Naive thymus-derived CD8-positive, alpha-beta T cell (primary cell): ENCODE results near the gene SPATS2L. TPM values are rescaled to one million over a fixed set of nuclear protein-coding genes. Genes with fewer than 3 reads are reported as not detected.

Experiments
- ATAC-seq, 2 donors: fragments of 150-1000 bp; cut with Tn5 transposase in 1 of 2; sonication (Bioruptor Pico), chemical (Tn5 transposase) in 1 of 2; 1 replicate in 1 of 2; 2 replicates in 1 of 2; pipeline ENCODE4 v1.10.0; 2021; ENCODE audit warnings: mild to moderate bottlenecking in 2 of 2, moderate library complexity in 2 of 2
- POLR2A ChIA-PET: fragments of 350-600 bp; sonication (Branson Sonifier 250); formaldehyde crosslinking; loops from one replicate; lab custom pipeline; 2021; ENCODE audit warnings: antibody characterized with exemption; lab: Charles Lee
- DNase-seq, 10 donors: peaks; one replicate each; pipeline versions ENCODE4 v3.0.0 to v3.0.0-alpha.2; 2020 to 2022
- H3K27ac Mint-ChIP-seq, 10 donors: one replicate each; pipeline ENCODE4 v1.8.0; 2020 to 2022; ENCODE audit warnings: mild to moderate bottlenecking in 10 of 10, mixed read lengths in 10 of 10, moderate library complexity in 4 of 10, inconsistent platforms in 1 of 10
- H3K27me3 Mint-ChIP-seq, 5 donors: one replicate each; pipeline ENCODE4 v1.8.0; 2021 to 2022; ENCODE audit warnings: mixed read lengths in 5 of 5
- H3K36me3 Mint-ChIP-seq, 3 donors: one replicate each; pipeline ENCODE4 v1.8.0; 2020 to 2022; ENCODE audit warnings: mixed read lengths in 3 of 3, mild to moderate bottlenecking in 2 of 3, inconsistent platforms in 1 of 3
- H3K4me1 Mint-ChIP-seq, 4 donors: one replicate each; pipeline ENCODE4 v1.8.0; 2021 to 2022; ENCODE audit warnings: mixed read lengths in 4 of 4
- H3K4me3 Mint-ChIP-seq, 10 donors: one replicate each; pipeline ENCODE4 v1.8.0; 2020 to 2022; ENCODE audit warnings: mild to moderate bottlenecking in 10 of 10, mixed read lengths in 10 of 10, moderate library complexity in 6 of 10, inconsistent platforms in 1 of 10
- H3K9me3 Mint-ChIP-seq, 9 donors: one replicate each; pipeline ENCODE4 v1.8.0; 2020 to 2022; ENCODE audit warnings: mixed read lengths in 9 of 9, mild to moderate bottlenecking in 3 of 9, inconsistent platforms in 1 of 9, moderate library complexity in 1 of 9
- polyA plus RNA-seq, 3 donors: library from polyadenylated mRNA; unstranded; fragments of 300-500 nt; fragmentation: Illumina TruSeq; gene quantifications; one replicate each; pipeline ENCODE4 v1.2.3, GENCODE V29; 2021
- total RNA-seq, 8 experiments: library from RNA in 2 of 8; stranded (reverse) in 2 of 8; gene quantifications; one replicate each; pipeline ENCODE4 v1.2.3 and lab custom pipeline; 2021 to 2026

SPATS2L gene
- total and polyA plus RNA-seq, 5 experiments from 2014 or later = 0.97 to 2.6 (median 1.4) TPM

DNA sequence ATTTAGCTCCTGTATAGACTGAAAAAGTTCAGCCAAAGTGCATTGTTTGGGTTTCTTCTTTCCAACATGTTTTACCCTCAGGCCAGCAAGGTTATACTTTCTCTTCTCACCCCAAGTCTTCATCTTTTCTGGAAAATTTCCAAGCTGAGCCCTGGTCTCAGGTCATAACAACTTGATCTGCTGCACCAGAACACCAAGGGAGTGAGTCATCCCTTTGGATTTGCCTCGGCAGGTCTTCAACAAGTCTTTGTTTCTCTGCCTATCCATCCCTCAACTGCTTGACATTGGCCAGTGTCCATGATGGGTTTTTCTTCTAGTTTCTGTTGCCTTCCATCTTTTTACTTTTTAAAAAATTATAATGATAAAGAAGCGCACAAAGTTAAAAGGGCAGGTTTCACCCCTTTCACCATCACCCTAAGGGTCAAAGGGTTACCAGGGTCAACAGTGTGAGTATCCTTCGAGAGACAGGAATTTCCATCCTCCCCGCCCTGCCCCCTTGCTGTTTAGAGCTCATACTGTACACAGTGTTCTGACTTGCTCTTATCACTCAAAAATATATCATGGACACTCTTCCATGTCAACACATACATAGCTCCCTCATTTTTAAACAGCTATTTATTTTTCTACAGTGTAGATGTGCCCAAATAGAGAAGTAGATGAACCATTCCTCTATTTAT lies 5.7 kb upstream of the SPATS2L start:
- no peak overlapping the region for H3K27ac Mint-ChIP-seq
- no peak for DNase-seq
- peaks cover 0 to 2% (median under 1%) of the 10 kb centered on the region in 4 donors for H3K4me1 Mint-ChIP-seq
- ATAC-seq = no peak
- POLR2A ChIA-PET = no interaction called here
- H3K27me3 Mint-ChIP-seq = peaks cover 0 to 22% (median 8%) of the 10 kb centered on the region in 5 donors
- H3K9me3 Mint-ChIP-seq = no peaks in the 10 kb centered on the region
- H3K4me3 Mint-ChIP-seq = no peak overlapping the region
- H3K36me3 Mint-ChIP-seq = no peaks in the 10 kb centered on the region

GRCh38 chr2:200301953-200302858 lies 4.3 kb upstream of the SPATS2L start:
- POLR2A ChIA-PET = no interaction called here
- H3K4me1 Mint-ChIP-seq = peaks cover 3 to 8% (median 7%) of the 10 kb centered on the region in 4 donors
- DNase-seq = no peak
- peaks cover 4 to 30% (median 14%) of the 10 kb centered on the region in 5 donors for H3K27me3 Mint-ChIP-seq
- ATAC-seq = no peak
- H3K9me3 Mint-ChIP-seq = no peaks in the 10 kb centered on the region
- peaks cover 0 to 5% (median 0%) of the 10 kb centered on the region in 3 donors for H3K36me3 Mint-ChIP-seq
- no peak overlapping the region for H3K27ac Mint-ChIP-seq
- no peak overlapping the region for H3K4me3 Mint-ChIP-seq

DNA sequence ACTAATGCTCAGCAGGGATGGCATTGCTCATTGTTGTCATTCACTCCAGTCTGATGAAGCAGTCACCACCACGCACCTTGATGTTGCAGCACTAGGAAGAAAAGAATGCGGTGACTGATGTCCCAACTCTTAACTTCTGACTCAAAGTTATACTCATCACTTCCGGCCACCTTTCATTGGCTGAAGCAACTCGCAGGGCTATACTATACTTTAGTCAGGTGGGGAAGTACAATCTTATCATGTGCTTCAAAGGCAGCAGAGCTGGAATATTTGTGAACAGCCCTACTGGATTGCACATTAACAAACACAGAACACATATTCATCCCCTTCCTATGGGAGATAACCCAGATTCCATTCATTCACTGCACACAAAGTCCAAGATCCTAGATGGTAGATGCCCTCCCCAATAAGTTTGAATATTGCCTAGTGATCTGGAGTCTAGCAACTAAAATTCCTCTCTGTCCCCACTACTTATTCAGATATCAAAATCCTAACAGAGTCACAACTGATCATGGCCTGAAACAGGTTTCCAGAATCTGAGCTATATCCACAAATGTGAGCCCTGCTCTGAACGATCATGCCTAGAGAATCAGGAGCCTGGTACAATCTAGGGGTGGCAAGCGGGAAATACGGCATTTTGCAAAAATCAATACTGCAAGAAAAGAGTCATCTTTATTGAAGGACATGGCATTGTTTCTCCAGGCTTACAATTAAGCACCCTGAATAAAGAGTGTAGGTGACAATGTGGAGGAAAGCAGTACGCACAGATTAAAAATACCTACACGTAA lies 3.4 kb upstream of the SPATS2L start:
- H3K4me3 Mint-ChIP-seq = no peak overlapping the region
- POLR2A ChIA-PET = no interaction called here
- ATAC-seq = no peak
- peaks cover 0 to 5% (median 0%) of the 10 kb centered on the region in 3 donors for H3K36me3 Mint-ChIP-seq
- H3K27ac Mint-ChIP-seq = no peak overlapping the region
- peaks cover 4 to 30% (median 17%) of the 10 kb centered on the region in 5 donors for H3K27me3 Mint-ChIP-seq
- H3K4me1 Mint-ChIP-seq = peaks cover 3 to 13% (median 8%) of the 10 kb centered on the region in 4 donors
- no peak for DNase-seq
- H3K9me3 Mint-ChIP-seq = no peaks in the 10 kb centered on the region

GRCh38 chr2:200305797-200306195 lies 697 bp upstream of the SPATS2L start:
- Mint-ChIP-seq H3K9me3 (no peaks in the 10 kb centered on the region), H3K36me3 (peaks cover 0 to 11% (median 0%) of the 10 kb centered on the region in 3 donors), H3K4me1 (peaks cover 3 to 13% (median 9%) of the 10 kb centered on the region in 4 donors), H3K27ac (peak overlapping the region in 4 of 10 donors; percentile 1 to 88 (median 13)), H3K4me3 (peak overlapping the region; percentile 83 to 96 (median 89)), H3K27me3 (peaks cover 6 to 42% (median 36%) of the 10 kb centered on the region in 5 donors)
- POLR2A ChIA-PET = interaction anchor here (0.6 kb wide), 1 partner anchor 33 kb away, joined by 4 read pairs; no protein-coding TSS in a partner anchor
- no peak for ATAC-seq
- DNase-seq = no peak

- peaks cover 3 to 13% (median 9%) of the 10 kb centered on the region in 4 donors for H3K4me1 Mint-ChIP-seq
- peaks cover 0 to 13% (median 0%) of the 10 kb centered on the region in 3 donors for H3K36me3 Mint-ChIP-seq
- ATAC-seq = peak; percentile 45 to 59
- no peak overlapping the region for H3K27ac Mint-ChIP-seq
- peaks cover 6 to 53% (median 44%) of the 10 kb centered on the region in 5 donors for H3K27me3 Mint-ChIP-seq
- DNase-seq = peak in 5 of 10 donors; percentile 2 to 64 (median 13)
- POLR2A ChIA-PET = no interaction called here
- H3K4me3 Mint-ChIP-seq = peak overlapping the region; percentile 62 to 90 (median 84)
- no peaks in the 10 kb centered on the region for H3K9me3 Mint-ChIP-seq
Measured at GRCh38 chr2:200306931-200307723, 634 bp downstream of the SPATS2L start.

DNA sequence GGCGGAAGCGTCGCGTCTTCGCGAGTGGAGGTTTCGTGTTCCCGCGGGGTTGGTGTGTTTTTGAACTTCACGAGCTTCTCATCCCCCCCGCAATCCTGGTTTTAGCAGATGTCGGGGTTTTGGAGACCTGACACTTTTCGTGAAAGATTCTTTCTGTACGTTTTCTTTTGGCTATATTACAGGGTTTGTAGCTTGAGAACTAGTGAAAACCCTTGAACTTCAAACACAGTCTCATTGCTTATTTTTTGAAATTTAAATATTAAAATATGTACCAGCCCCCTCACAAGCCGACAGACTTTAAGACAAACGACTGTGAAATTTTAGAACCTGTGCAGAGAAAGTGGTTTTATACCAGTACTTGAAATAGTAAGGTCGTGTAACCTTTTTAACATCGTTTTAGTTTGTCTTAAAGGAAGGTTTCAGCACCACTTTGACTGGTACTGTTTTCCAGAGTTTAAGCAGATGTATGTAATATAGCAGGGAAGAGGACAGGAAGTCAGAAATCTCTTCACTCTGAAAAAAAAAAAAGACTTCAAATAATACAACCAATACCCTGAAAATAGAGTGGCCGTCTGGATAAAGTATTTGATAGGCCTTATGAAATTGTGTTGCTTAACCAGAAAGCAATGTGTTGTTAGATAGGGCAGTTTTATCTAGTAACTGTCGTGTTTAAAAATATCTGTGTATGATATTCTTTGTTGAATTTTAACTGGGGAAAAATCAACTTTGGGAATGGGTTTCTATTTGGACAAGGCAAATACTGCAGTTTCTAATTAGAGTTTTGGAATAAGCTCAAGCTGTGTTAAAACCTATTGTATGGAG lies 1.4 kb downstream of the SPATS2L start:
- H3K9me3 Mint-ChIP-seq = no peaks in the 10 kb centered on the region
- H3K4me1 Mint-ChIP-seq = peaks cover 3 to 13% (median 9%) of the 10 kb centered on the region in 4 donors
- peak overlapping the region; percentile 62 to 90 (median 84) for H3K4me3 Mint-ChIP-seq
- DNase-seq = peak in 3 of 10 donors; percentile 9 to 18 (median 14)
- peak overlapping the region in 2 of 10 donors; percentile 31 to 49 for H3K27ac Mint-ChIP-seq
- POLR2A ChIA-PET = no interaction called here
- peaks cover 0 to 13% (median 0%) of the 10 kb centered on the region in 3 donors for H3K36me3 Mint-ChIP-seq
- ATAC-seq = no peak
- peaks cover 6 to 46% (median 45%) of the 10 kb centered on the region in 5 donors for H3K27me3 Mint-ChIP-seq

DNA sequence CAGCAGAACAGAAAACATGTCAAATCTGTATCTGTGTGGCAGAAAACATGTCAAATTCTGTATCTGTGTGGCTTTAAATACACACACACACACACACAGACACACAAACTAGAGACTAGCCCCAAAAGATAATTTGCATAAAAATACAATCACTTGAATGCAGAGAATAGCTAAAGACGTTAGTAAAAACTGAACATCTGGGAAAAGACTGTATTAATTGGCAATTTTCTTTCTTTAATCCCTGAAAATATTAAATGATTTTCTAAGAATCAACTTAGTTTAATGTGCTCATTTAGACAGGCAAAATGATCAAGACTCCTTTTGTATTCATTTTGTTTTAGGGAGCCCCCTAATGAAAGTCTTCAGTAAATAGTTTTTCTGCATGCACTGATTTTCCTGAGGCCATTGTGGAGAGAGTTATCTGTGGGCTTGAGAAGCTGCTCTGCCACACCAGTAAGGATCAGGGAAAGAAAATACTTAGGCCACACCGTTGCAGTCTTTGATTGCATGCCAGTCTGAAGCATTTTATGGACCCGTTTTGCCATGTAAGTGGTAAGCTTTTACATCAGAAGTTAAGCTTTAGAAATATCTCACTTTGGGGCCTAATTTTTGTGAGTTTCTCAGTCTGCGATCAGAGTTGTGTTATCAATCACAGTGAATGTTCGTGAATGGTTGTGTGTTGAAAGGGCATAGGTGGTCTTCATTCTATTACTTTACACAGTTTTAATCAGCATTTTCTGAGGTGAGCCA lies 2.2 kb downstream of the SPATS2L start:
- ATAC-seq = no peak
- Mint-ChIP-seq H3K4me1 (peaks cover 3 to 13% (median 9%) of the 10 kb centered on the region in 4 donors), H3K27ac (no peak overlapping the region), H3K9me3 (no peaks in the 10 kb centered on the region), H3K27me3 (peaks cover 7 to 49% (median 46%) of the 10 kb centered on the region in 5 donors), H3K4me3 (peak overlapping the region in 7 of 10 donors; percentile 16 to 90 (median 83)), H3K36me3 (peaks cover 0 to 13% (median 0%) of the 10 kb centered on the region in 3 donors)
- no peak for DNase-seq
- POLR2A ChIA-PET = no interaction called here

DNA sequence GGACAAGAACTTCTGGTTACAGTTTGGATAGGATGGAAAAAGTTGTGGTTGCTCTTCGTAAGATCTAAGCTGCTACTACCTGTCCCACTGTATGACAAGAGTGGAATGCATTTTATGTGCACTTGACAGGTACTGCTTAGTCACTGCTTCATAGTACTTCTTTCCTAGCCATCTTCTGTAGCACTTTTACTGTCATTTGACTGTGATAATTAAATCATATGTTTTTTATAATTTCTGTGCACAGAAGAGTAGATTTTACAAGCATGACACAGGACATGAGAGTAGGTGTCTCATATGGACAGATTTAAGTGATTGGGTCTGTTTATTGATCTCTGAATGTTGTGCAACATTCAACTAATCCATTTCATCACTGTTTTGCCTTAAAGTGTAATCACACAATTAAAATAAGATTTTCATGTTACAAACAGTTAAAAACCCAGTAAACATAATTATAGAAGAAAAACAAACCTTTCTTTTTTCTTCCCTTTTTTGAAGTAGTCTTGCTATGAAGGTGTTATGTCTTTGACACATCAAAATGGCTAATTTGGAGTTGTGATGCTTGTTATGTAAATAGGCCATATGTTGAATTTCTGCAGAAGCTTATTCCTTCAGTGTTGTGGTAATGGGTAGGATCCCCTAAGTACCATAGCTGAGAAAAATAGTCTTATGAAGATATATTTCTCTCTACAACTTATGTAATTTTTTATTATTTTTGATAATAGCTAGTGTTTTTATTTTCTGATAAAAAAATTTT lies 3.0 kb downstream of the SPATS2L start:
- Mint-ChIP-seq H3K4me3 (peak overlapping the region in 2 of 10 donors; percentile 16 to 30), H3K9me3 (no peaks in the 10 kb centered on the region), H3K4me1 (peaks cover 4 to 13% (median 9%) of the 10 kb centered on the region in 4 donors), H3K27me3 (peaks cover 10 to 56% (median 49%) of the 10 kb centered on the region in 5 donors), H3K27ac (no peak overlapping the region), H3K36me3 (peaks cover 0 to 13% (median 0%) of the 10 kb centered on the region in 3 donors)
- DNase-seq = no peak
- ATAC-seq = no peak
- POLR2A ChIA-PET = no interaction called here

- no peaks in the 10 kb centered on the region for H3K9me3 Mint-ChIP-seq
- H3K4me1 Mint-ChIP-seq = peaks cover 5 to 12% (median 9%) of the 10 kb centered on the region in 4 donors
- DNase-seq (no peak), ATAC-seq (no peak)
- H3K27me3 Mint-ChIP-seq = peaks cover 10 to 58% (median 43%) of the 10 kb centered on the region in 5 donors
- POLR2A ChIA-PET = interaction anchor here (0.6 kb wide), 1 partner anchor 1970 kb away, joined by 4 read pairs; no protein-coding TSS in a partner anchor
- H3K27ac Mint-ChIP-seq = no peak overlapping the region
- no peak overlapping the region for H3K4me3 Mint-ChIP-seq
- H3K36me3 Mint-ChIP-seq = peaks cover 0 to 13% (median 0%) of the 10 kb centered on the region in 3 donors
Measured at GRCh38 chr2:200310545-200310971, 4.1 kb downstream of the SPATS2L start.

DNA sequence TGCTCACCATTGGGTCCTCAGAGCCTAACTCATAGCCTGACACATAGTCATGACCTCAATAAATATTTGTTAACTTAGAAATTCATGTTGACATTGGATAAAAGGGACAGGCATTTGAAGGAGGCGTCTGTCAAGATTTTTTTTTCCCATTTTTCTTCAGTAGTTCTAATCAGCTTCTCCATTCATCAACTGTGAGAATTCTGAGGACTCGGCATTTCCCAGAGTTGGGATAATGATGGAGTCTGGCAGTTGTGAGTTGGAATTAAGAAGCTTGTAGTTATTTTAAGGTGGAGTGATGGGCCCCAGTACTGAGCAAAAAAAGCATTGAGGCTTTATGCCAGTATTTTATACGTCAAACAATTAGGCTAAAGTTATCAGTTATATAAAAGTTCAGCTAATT lies 4.6 kb downstream of the SPATS2L start:
- Mint-ChIP-seq H3K36me3 (peaks cover 0 to 10% (median 0%) of the 10 kb centered on the region in 3 donors), H3K4me3 (no peak overlapping the region), H3K27me3 (peaks cover 8 to 54% (median 40%) of the 10 kb centered on the region in 5 donors), H3K4me1 (peaks cover 4 to 7% (median 5%) of the 10 kb centered on the region in 4 donors), H3K9me3 (no peaks in the 10 kb centered on the region), H3K27ac (no peak overlapping the region)
- DNase-seq (no peak), ATAC-seq (no peak)
- POLR2A ChIA-PET = no interaction called here
